ENCODE data around the gene KRTAP10-3.
"Not testable (repeated sequence)": the region's sequence is repeated elsewhere in the genome, so short reads cannot be mapped to it uniquely, and the experiment has no call there.

The KRTAP10-3 gene

DNA sequence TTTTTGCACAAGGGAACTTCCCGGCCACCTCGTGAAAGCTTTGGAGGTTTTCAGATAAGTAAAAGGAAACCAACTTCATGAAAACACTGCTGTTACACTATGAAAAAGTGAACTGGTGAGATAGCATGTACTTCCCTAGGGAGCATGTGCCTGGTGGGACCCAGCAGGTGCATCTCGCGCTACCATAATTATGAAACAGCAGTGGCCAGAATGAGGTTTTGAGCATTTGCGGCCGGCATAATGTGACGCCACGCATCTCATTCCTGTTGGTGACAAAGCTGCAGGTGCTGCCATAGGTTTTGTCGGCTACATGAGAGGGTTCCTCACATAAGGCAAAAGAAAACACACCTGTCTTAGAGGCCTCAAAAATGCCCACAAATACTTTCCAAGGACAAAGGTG, 1.7 kb downstream of the KRTAP10-3 start:
- H3K4me3 ChIP-seq (ENCODE audit: low read length in 2 of 2): no peak overlapping the region
- H3K27ac ChIP-seq (ENCODE audit: low read length): no peak overlapping the region
- H3K9ac ChIP-seq (ENCODE audit: low read length in 2 of 2): no peak overlapping the region
- H3K27me3 ChIP-seq (ENCODE audit: control insufficient read depth in 1 of 2, insufficient read depth in 2 of 2, low read length in 2 of 2): peaks cover 0 to 4% of the 10 kb centered on the region in 2 donors
- H3K36me3 ChIP-seq (ENCODE audit: control insufficient read depth in 2 of 2, insufficient read depth in 2 of 2, low read length in 2 of 2): no peaks in the 10 kb centered on the region
- H3K4me1 ChIP-seq (ENCODE audit: control insufficient read depth, insufficient read depth, low read length): no peaks in the 10 kb centered on the region
- H3K9me3 ChIP-seq (ENCODE audit: control insufficient read depth in 2 of 2, low read length in 2 of 2): peaks cover 8% of the 10 kb centered on the region in 2 donors

- no peaks in the 10 kb centered on the region for H3K4me1 ChIP-seq (ENCODE audit: control insufficient read depth, insufficient read depth, low read length)
- H3K27me3 ChIP-seq (ENCODE audit: control insufficient read depth in 1 of 2, insufficient read depth in 2 of 2, low read length in 2 of 2): peaks cover 0 to 4% of the 10 kb centered on the region in 2 donors
- H3K9ac ChIP-seq (ENCODE audit: low read length in 2 of 2): no peak overlapping the region
- no peak overlapping the region for H3K4me3 ChIP-seq (ENCODE audit: low read length in 2 of 2)
- H3K27ac ChIP-seq (ENCODE audit: low read length): no peak overlapping the region
- H3K9me3 ChIP-seq (ENCODE audit: control insufficient read depth in 2 of 2, low read length in 2 of 2): peaks cover 8% of the 10 kb centered on the region in 2 donors
- no peaks in the 10 kb centered on the region for H3K36me3 ChIP-seq (ENCODE audit: control insufficient read depth in 2 of 2, insufficient read depth in 2 of 2, low read length in 2 of 2)
These were observed 3.3 kb downstream of the KRTAP10-3 start for GRCh38 chr21:44555200-44555875.

- H3K9me3 ChIP-seq (ENCODE audit: control insufficient read depth in 2 of 2, low read length in 2 of 2): peaks cover 6 to 8% of the 10 kb centered on the region in 2 donors
- H3K36me3 ChIP-seq (ENCODE audit: control insufficient read depth in 2 of 2, insufficient read depth in 2 of 2, low read length in 2 of 2): no peaks in the 10 kb centered on the region
- peaks cover 0 to 2% of the 10 kb centered on the region in 2 donors for H3K27me3 ChIP-seq (ENCODE audit: control insufficient read depth in 1 of 2, insufficient read depth in 2 of 2, low read length in 2 of 2)
- no peak overlapping the region for H3K27ac ChIP-seq (ENCODE audit: low read length)
- H3K9ac ChIP-seq (ENCODE audit: low read length in 2 of 2): no peak overlapping the region
- no peaks in the 10 kb centered on the region for H3K4me1 ChIP-seq (ENCODE audit: control insufficient read depth, insufficient read depth, low read length)
- no peak overlapping the region for H3K4me3 ChIP-seq (ENCODE audit: low read length in 2 of 2)
These were observed 5.9 kb downstream of the KRTAP10-3 start for GRCh38 chr21:44552681-44553080.

DNA sequence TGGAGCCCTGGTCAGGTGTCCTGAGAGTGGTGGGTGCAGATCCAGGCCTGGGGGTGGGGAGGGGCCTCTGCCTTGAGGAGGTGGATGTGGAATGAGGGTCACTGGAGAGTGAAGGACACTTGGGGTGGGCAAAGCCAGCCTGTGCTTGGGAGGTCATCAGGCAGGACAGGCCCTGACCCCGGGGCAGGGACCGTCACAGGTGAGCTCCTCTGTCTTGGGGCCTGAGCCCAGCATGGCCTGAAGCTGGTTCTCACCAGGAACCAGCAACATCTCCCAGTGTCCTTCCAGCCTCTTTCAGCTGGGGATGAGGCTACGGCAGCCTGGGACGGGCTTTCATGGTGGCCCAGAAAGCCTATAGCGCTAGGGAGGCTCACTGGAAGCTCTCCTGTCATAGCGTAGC, 6.5 kb downstream of the KRTAP10-3 start:
- Histone ChIP-seq H3K4me1 (ENCODE audit: control insufficient read depth, insufficient read depth, low read length) (no peaks in the 10 kb centered on the region), H3K27me3 (ENCODE audit: control insufficient read depth in 1 of 2, insufficient read depth in 2 of 2, low read length in 2 of 2) (no peaks in the 10 kb centered on the region)

DNA sequence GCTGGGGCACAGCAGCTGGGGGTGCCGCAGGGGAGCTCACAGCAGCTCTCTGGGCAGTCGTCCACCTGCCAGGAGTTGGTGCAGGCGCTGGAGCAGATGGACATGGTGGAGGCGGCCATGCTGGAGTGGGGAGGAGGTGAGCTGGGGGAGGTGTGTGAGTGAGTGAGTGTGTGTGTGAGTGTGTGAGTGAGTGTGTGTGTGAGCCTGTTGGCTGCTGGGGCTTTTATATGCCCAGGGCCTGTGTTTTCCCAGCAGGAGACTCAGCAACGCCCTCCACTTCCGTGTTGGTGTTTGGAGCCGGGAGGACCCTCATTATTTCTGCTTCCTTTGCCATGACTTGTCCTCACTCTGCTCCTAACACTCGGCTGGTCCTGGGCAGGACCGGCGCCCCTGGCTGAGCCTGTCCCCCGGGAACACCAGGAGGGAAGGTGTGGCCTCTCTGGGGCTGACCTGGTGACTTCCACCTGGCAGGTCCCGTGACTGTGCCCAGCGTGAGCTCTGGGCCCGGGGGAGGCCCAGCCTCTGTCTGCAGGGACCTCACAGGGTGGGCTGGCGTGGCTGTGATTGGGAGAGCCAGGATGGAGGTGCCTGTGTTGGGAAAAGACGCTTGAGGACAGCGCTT, 7.1 kb downstream of the KRTAP10-3 start, which contains the start of gene KRTAP10-2:
Gene KRTAP10-2 (minus strand): TSS at position 166 of the 622 bp plus-strand sequence. CDS start 47 bp downstream, at position 119.
- H3K27ac ChIP-seq (ENCODE audit: low read length): no peak within 1 kb of the TSS
- H3K27me3 ChIP-seq (ENCODE audit: control insufficient read depth in 1 of 2, insufficient read depth in 2 of 2, low read length in 2 of 2): no peaks in the 10 kb centered on the region
- H3K4me1 ChIP-seq (ENCODE audit: control insufficient read depth, insufficient read depth, low read length): no peaks in the 10 kb centered on the region

More for the DNA sequence above, 6.5 kb downstream of the KRTAP10-3 start:
- H3K9me3 ChIP-seq (ENCODE audit: control insufficient read depth in 2 of 2, low read length in 2 of 2): peaks cover 6 to 8% of the 10 kb centered on the region in 2 donors
- H3K4me3 ChIP-seq (ENCODE audit: low read length in 2 of 2): no peak overlapping the region
- H3K36me3 ChIP-seq (ENCODE audit: control insufficient read depth in 2 of 2, insufficient read depth in 2 of 2, low read length in 2 of 2): no peaks in the 10 kb centered on the region
- no peak overlapping the region for H3K9ac ChIP-seq (ENCODE audit: low read length in 2 of 2)
- H3K27ac ChIP-seq (ENCODE audit: low read length): no peak overlapping the region

GRCh38 chr21:44550807-44551206, 7.8 kb downstream of the KRTAP10-3 start:
- no peak overlapping the region for H3K4me3 ChIP-seq (ENCODE audit: low read length in 2 of 2)
- H3K27ac ChIP-seq (ENCODE audit: low read length): no peak overlapping the region
- no peaks in the 10 kb centered on the region for H3K36me3 ChIP-seq (ENCODE audit: control insufficient read depth in 2 of 2, insufficient read depth in 2 of 2, low read length in 2 of 2)
- no peaks in the 10 kb centered on the region for H3K27me3 ChIP-seq (ENCODE audit: control insufficient read depth in 1 of 2, insufficient read depth in 2 of 2, low read length in 2 of 2)
- H3K9ac ChIP-seq (ENCODE audit: low read length in 2 of 2): no peak overlapping the region
- no peaks in the 10 kb centered on the region for H3K4me1 ChIP-seq (ENCODE audit: control insufficient read depth, insufficient read depth, low read length)
- H3K9me3 ChIP-seq (ENCODE audit: control insufficient read depth in 2 of 2, low read length in 2 of 2): peaks cover 6 to 8% of the 10 kb centered on the region in 2 donors

More for the DNA sequence above, 7.1 kb downstream of the KRTAP10-3 start, which contains the start of gene KRTAP10-2:
- H3K9me3 ChIP-seq (ENCODE audit: control insufficient read depth in 2 of 2, low read length in 2 of 2): peaks cover 6 to 8% of the 10 kb centered on the region in 2 donors
- no peak within 1 kb of the TSS for H3K9ac ChIP-seq (ENCODE audit: low read length in 2 of 2)
- no peaks in the 10 kb centered on the region for H3K36me3 ChIP-seq (ENCODE audit: control insufficient read depth in 2 of 2, insufficient read depth in 2 of 2, low read length in 2 of 2)
- no peak within 1 kb of the TSS for H3K4me3 ChIP-seq (ENCODE audit: low read length in 2 of 2)

DNA sequence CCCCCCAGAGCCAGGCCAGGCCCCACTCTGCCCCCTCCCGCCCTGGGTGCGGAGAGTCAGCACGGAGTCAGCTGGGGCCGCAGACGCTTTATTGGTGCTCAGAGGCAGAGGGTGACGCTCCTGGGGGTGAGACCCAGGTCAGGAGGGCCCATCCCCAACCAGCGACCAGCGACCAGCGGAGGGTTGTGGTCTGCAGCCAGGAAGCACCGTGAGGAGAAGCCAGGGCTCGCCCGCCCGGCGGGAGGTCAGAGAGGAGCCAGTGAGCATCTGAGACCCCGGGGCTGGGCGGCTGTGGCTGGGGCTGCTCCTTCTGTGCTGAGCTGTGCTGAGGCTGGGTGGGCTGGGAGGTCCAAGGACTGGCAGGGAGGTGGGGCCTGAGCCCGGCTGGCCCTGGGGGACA, 8.3 kb downstream of the KRTAP10-3 start:
- not testable (repeated sequence) for H3K9ac ChIP-seq (ENCODE audit: low read length in 2 of 2); H3K27ac ChIP-seq (ENCODE audit: low read length); H3K4me1 ChIP-seq (ENCODE audit: control insufficient read depth, insufficient read depth, low read length); H3K36me3 ChIP-seq (ENCODE audit: control insufficient read depth in 2 of 2, insufficient read depth in 2 of 2, low read length in 2 of 2); H3K4me3 ChIP-seq (ENCODE audit: low read length in 2 of 2); H3K27me3 ChIP-seq (ENCODE audit: control insufficient read depth in 1 of 2, insufficient read depth in 2 of 2, low read length in 2 of 2); H3K9me3 ChIP-seq (ENCODE audit: control insufficient read depth in 2 of 2, low read length in 2 of 2)

GRCh38 chr21:44549525-44550211, 8.9 kb downstream of the KRTAP10-3 start:
- H3K4me3 ChIP-seq (ENCODE audit: low read length in 2 of 2): no peak overlapping the region
- no peaks in the 10 kb centered on the region for H3K36me3 ChIP-seq (ENCODE audit: control insufficient read depth in 2 of 2, insufficient read depth in 2 of 2, low read length in 2 of 2)
- H3K27me3 ChIP-seq (ENCODE audit: control insufficient read depth in 1 of 2, insufficient read depth in 2 of 2, low read length in 2 of 2): no peaks in the 10 kb centered on the region
- H3K9ac ChIP-seq (ENCODE audit: low read length in 2 of 2): no peak overlapping the region
- peaks cover 6 to 8% of the 10 kb centered on the region in 2 donors for H3K9me3 ChIP-seq (ENCODE audit: control insufficient read depth in 2 of 2, low read length in 2 of 2)
- H3K27ac ChIP-seq (ENCODE audit: low read length): no peak overlapping the region
- H3K4me1 ChIP-seq (ENCODE audit: control insufficient read depth, insufficient read depth, low read length): no peaks in the 10 kb centered on the region

DNA sequence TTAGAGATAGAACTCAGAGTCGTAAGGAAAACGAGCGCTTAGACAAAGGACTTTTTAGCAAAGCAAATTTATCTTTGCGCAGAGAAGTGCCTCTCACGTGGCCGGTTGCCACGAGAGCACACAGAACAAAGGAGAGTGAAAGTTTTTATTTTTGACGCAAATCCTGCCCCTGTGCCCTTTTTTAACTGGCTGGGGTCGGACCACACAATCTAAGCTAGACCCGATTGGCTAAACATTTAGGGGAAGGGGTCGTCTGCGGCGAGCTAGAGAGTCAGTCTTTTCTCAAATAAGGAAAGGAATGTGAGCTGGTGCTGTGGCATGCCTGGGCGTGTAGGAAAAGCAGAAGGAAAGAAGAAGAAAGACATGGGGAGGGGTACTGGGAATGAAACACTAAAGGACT, 9.7 kb downstream of the KRTAP10-3 start:
- Histone ChIP-seq H3K9ac (ENCODE audit: low read length in 2 of 2) (no peak overlapping the region), H3K36me3 (ENCODE audit: control insufficient read depth in 2 of 2, insufficient read depth in 2 of 2, low read length in 2 of 2) (no peaks in the 10 kb centered on the region), H3K9me3 (ENCODE audit: control insufficient read depth in 2 of 2, low read length in 2 of 2) (peaks cover 1 to 2% of the 10 kb centered on the region in 2 donors), H3K4me1 (ENCODE audit: control insufficient read depth, insufficient read depth, low read length) (no peaks in the 10 kb centered on the region), H3K4me3 (ENCODE audit: low read length in 2 of 2) (peak overlapping the region; percentile 29 to 43), H3K27ac (ENCODE audit: low read length) (no peak overlapping the region), H3K27me3 (ENCODE audit: control insufficient read depth in 1 of 2, insufficient read depth in 2 of 2, low read length in 2 of 2) (no peaks in the 10 kb centered on the region)

DNA sequence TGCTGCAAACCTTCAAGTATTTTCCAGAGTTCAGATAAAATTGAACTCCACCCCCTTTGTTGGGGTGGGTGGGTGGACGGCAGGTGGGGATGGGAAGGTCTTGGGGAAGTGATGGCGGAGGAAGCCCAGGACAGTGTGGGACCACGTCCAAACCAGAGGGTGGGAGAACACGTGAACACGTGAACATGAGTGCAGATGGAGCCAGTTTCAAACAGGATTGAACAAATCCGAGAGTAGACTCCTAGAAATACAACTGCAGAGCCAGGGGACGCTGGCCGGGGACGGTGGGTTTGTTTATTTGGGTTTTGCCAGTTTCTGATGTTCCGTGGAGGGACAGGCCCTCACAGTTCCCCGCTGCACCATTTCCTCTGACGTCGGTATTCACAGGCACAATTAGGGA, 10.2 kb downstream of the KRTAP10-3 start:
- Histone ChIP-seq H3K36me3 (ENCODE audit: control insufficient read depth in 2 of 2, insufficient read depth in 2 of 2, low read length in 2 of 2) (no peaks in the 10 kb centered on the region), H3K27me3 (ENCODE audit: control insufficient read depth in 1 of 2, insufficient read depth in 2 of 2, low read length in 2 of 2) (no peaks in the 10 kb centered on the region), H3K4me1 (ENCODE audit: control insufficient read depth, insufficient read depth, low read length) (no peaks in the 10 kb centered on the region), H3K27ac (ENCODE audit: low read length) (no peak overlapping the region), H3K4me3 (ENCODE audit: low read length in 2 of 2) (peak overlapping the region; percentile 29 to 43), H3K9ac (ENCODE audit: low read length in 2 of 2) (no peak overlapping the region), H3K9me3 (ENCODE audit: control insufficient read depth in 2 of 2, low read length in 2 of 2) (peaks cover 0 to 2% of the 10 kb centered on the region in 2 donors)

Data from stomach smooth muscle (tissue), 2 donors.